GM23338 (cell line): ENCODE results near the gene FKBP8.

Experiments
- CREB1 ChIP-seq: fragments of 250-450 bp; sonication (Bioruptor Pico); IDR thresholded peaks from 2 replicates; pipeline ENCODE4 v1.5.0; 2020; ENCODE audit warnings: low read depth, mild to moderate bottlenecking, moderate library complexity
- CTCF ChIP-seq, 2 experiments: fragments of 200-600 bp in 1 of 2; sonication (generic) in 1 of 2; conservative IDR thresholded peaks; 2 replicates each; pipeline versions ENCODE4 v1.5.1 to v1.6.1; 2016 to 2017; ENCODE audit warnings: antibody characterized with exemption in 2 of 2, low read depth in 2 of 2, mild to moderate bottlenecking in 2 of 2, moderate library complexity in 1 of 2
- ETS1 ChIP-seq: IDR thresholded peaks from 2 replicates; pipeline ENCODE4 v1.6.1; 2016; ENCODE audit warnings: antibody characterized with exemption
- EZH2 ChIP-seq: fragments of 200-600 bp; sonication (generic); IDR thresholded peaks from one replicate; pipeline ENCODE4 v1.8.0; 2017; ENCODE audit warnings: antibody characterized with exemption, mild to moderate bottlenecking, low read depth; ENCODE audit not compliant: unreplicated experiment
- EZH2phosphoT487 ChIP-seq: fragments of 200-600 bp; sonication (generic); IDR thresholded peaks from one replicate; pipeline ENCODE4 v1.8.1; 2018; ENCODE audit warnings: antibody characterized with exemption; ENCODE audit not compliant: unreplicated experiment
- JUNB ChIP-seq: IDR thresholded peaks from one replicate; pipeline ENCODE4 v1.6.1; 2016; ENCODE audit warnings: antibody characterized with exemption; ENCODE audit not compliant: unreplicated experiment
- NANOG ChIP-seq: IDR thresholded peaks from 2 replicates; pipeline ENCODE4 v1.6.1; 2016; ENCODE audit warnings: antibody characterized with exemption, borderline replicate concordance
- POLR2AphosphoS5 ChIP-seq: IDR thresholded peaks from 2 replicates; pipeline ENCODE4 v1.6.1; 2016; ENCODE audit warnings: antibody characterized with exemption, low read depth
- REST ChIP-seq: IDR thresholded peaks from one replicate; pipeline ENCODE4 v1.6.1; 2018; ENCODE audit warnings: antibody characterized with exemption; ENCODE audit not compliant: unreplicated experiment
- STAT1 ChIP-seq: IDR thresholded peaks from one replicate; pipeline ENCODE4 v1.6.1; 2016; ENCODE audit warnings: antibody characterized with exemption; ENCODE audit not compliant: unreplicated experiment
- ZNF331 ChIP-seq: fragments of 250-450 bp; sonication (Bioruptor Pico); IDR thresholded peaks from 2 replicates; pipeline ENCODE4 v1.5.0; 2020; ENCODE audit warnings: low read depth, mild to moderate bottlenecking, moderate library complexity

- TF ChIP-seq CTCF (conservative IDR thresholded peaks at IDR 0.05; ENCODE audit: low read depth in 2 of 2) (no peak), EZH2 (no peak), REST (no peak), POLR2AphosphoS5 (no peak), EZH2phosphoT487 (no peak), NANOG (no peak), CREB1 (no peak), STAT1 (no peak), JUNB (no peak), ZNF331 (CRISPR knock-in tag) (no peak), ETS1 (no peak)
Measured at GRCh38 chr19:18510216-18510615, 33.2 kb downstream of the FKBP8 start.
